GM12878 (cell line): Measurements from ENCODE around the gene ZNF547. TPM values are rescaled to one million over a fixed set of nuclear protein-coding genes. Genes with fewer than 3 reads are reported as not detected.

Source experiments
- ASH2L ChIP-seq: fragments of 300-600, 200-600 bp; sonication (generic); IDR thresholded peaks from 2 replicates; pipeline ENCODE4 v1.6.1; 2017; ENCODE audit warnings: low read depth, mild to moderate bottlenecking, borderline replicate concordance
- ATF3 ChIP-seq: IDR thresholded peaks from 2 replicates; pipeline ENCODE4 v1.6.1; 2011; ENCODE audit warnings: low read depth, mild to moderate bottlenecking, low read length, moderate library complexity, borderline replicate concordance; ENCODE audit errors: extremely low read depth
- ATF7 ChIP-seq: fragments of 450-650 bp; IDR thresholded peaks from 2 replicates; pipeline ENCODE4 v1.6.1; 2016; ENCODE audit warnings: low read depth, mild to moderate bottlenecking
- BMI1 ChIP-seq: fragments of 450-650 bp; IDR thresholded peaks from 2 replicates; pipeline ENCODE4 v1.6.1; 2016; ENCODE audit warnings: mild to moderate bottlenecking, moderate library complexity, borderline replicate concordance
- CREB1 ChIP-seq: IDR thresholded peaks from 2 replicates; pipeline ENCODE4 v1.6.1; 2012; ENCODE audit warnings: low read depth, mild to moderate bottlenecking, inconsistent platforms
- EGR1 ChIP-seq, 2 experiments: IDR thresholded peaks; 1 replicate in 1 of 2; 2 replicates in 1 of 2; pipeline ENCODE4 v1.6.1; 2011 to 2012; ENCODE audit warnings: low read depth in 2 of 2, low read length in 2 of 2, borderline replicate concordance in 1 of 2, mild to moderate bottlenecking in 1 of 2, moderate library complexity in 1 of 2
- FOXM1 ChIP-seq: IDR thresholded peaks from 2 replicates; pipeline ENCODE4 v1.6.1; 2012; ENCODE audit warnings: low read depth, mild to moderate bottlenecking, inconsistent platforms, low read length, moderate library complexity
- HDGF ChIP-seq: fragments of 450-650 bp; IDR thresholded peaks from 2 replicates; pipeline ENCODE4 v1.6.1; 2016; ENCODE audit warnings: antibody characterized with exemption
- LARP7 ChIP-seq: fragments of 450-650 bp; IDR thresholded peaks from 2 replicates; pipeline ENCODE4 v1.6.1; 2017; ENCODE audit warnings: mild to moderate bottlenecking
- MLLT1 ChIP-seq: fragments of 450-650 bp; IDR thresholded peaks from 2 replicates; pipeline ENCODE4 v1.6.1; 2016; ENCODE audit warnings: mild to moderate bottlenecking
- MTA3 ChIP-seq: IDR thresholded peaks from 2 replicates; pipeline ENCODE4 v1.6.1; 2012; ENCODE audit warnings: low read length, inconsistent platforms, borderline replicate concordance
- MXI1 ChIP-seq: fragments of 150-350 bp; IDR thresholded peaks from 2 replicates; pipeline ENCODE4 v1.6.1; 2011; ENCODE audit warnings: low read depth, mild to moderate bottlenecking, inconsistent platforms, low read length, improper control_type of control experiment
- NFYB ChIP-seq: IDR thresholded peaks from 2 replicates; pipeline ENCODE4 v1.6.1; 2011; ENCODE audit warnings: low read depth, mild to moderate bottlenecking, low read length, improper control_type of control experiment, moderate library complexity; ENCODE audit not compliant: insufficient read depth
- NR2C2 ChIP-seq: IDR thresholded peaks from 2 replicates; pipeline ENCODE4 v1.6.1; 2011; ENCODE audit warnings: borderline replicate concordance, low read depth; ENCODE audit not compliant: control insufficient read depth, insufficient read length
- PML ChIP-seq: IDR thresholded peaks from 2 replicates; pipeline ENCODE4 v1.6.1; 2012; ENCODE audit warnings: low read length, inconsistent platforms
- POLR2A ChIP-seq: IDR thresholded peaks from 2 replicates; pipeline ENCODE4 v1.6.1; 2011; ENCODE audit warnings: low read depth, mild to moderate bottlenecking, low read length
- RAD51 ChIP-seq: fragments of 450-650 bp; IDR thresholded peaks from 2 replicates; pipeline ENCODE4 v1.6.1; 2016; ENCODE audit warnings: moderate library complexity, mild to moderate bottlenecking, inconsistent platforms
- RBBP5 ChIP-seq: fragments of 200-600 bp; sonication (generic); conservative IDR thresholded peaks from 2 replicates; pipeline ENCODE4 v1.6.1; 2016
- RUNX3 ChIP-seq: IDR thresholded peaks from 2 replicates; pipeline ENCODE4 v1.6.1; 2012; ENCODE audit warnings: low read length, inconsistent platforms
- SPI1 ChIP-seq: IDR thresholded peaks from 2 replicates; pipeline ENCODE4 v1.6.1; 2011; ENCODE audit warnings: low read depth, mild to moderate bottlenecking, low read length, moderate library complexity, borderline replicate concordance; ENCODE audit not compliant: insufficient read depth
- SREBF2 ChIP-seq: IDR thresholded peaks from 2 replicates; pipeline ENCODE4 v1.6.1; 2012; ENCODE audit warnings: mild to moderate bottlenecking, low read length
- SUPT20H ChIP-seq: IDR thresholded peaks from 2 replicates; pipeline ENCODE4 v1.6.1; 2011; ENCODE audit warnings: low read depth, mild to moderate bottlenecking, low read length, moderate library complexity, borderline replicate concordance; ENCODE audit not compliant: control insufficient read depth
- TCF12 ChIP-seq: IDR thresholded peaks from 2 replicates; pipeline ENCODE4 v1.6.1; 2011; ENCODE audit warnings: low read depth, mild to moderate bottlenecking, low read length
- TCF7 ChIP-seq: IDR thresholded peaks from 2 replicates; pipeline ENCODE4 v1.6.1; 2014; ENCODE audit warnings: antibody characterized with exemption, borderline replicate concordance
- USF1 ChIP-seq: IDR thresholded peaks from 2 replicates; pipeline ENCODE4 v1.6.1; 2011; ENCODE audit warnings: borderline replicate concordance, low read depth, mild to moderate bottlenecking, moderate library complexity, mixed read lengths, low read length; ENCODE audit not compliant: insufficient read depth; ENCODE audit errors: extremely low read length
- ZBTB33 ChIP-seq: fragments of 450-650 bp; IDR thresholded peaks from 2 replicates; pipeline ENCODE4 v1.6.1; 2017; ENCODE audit warnings: mild to moderate bottlenecking
- ZNF217 ChIP-seq: fragments of 450-650 bp; IDR thresholded peaks from 2 replicates; pipeline ENCODE4 v1.6.1; 2017; ENCODE audit warnings: antibody characterized with exemption, mild to moderate bottlenecking
- polyA plus RNA-seq, 11 experiments: library from polyadenylated mRNA; depleted of rRNA in 4 of 11; unstranded in 6 of 11; stranded (reverse) in 5 of 11; fragments of >200 nt; fragmentation: Nextera tagmentation in 4 of 11; fragmentation: Illumina TruSeq in 1 of 11; extraction: Ambion mirVana in 4 of 11; extraction: Trizol in 1 of 11; gene quantifications; 1 replicate in 1 of 11; 2 replicates in 10 of 11; pipeline versions ENCODE4 v1.2.1 to v1.2.3, GENCODE V29; 2011 to 2016; ENCODE audit warnings: inconsistent platforms in 2 of 11, missing spikeins in 2 of 11, low read depth in 1 of 11
- total RNA-seq, 4 experiments: library from RNA; depleted of rRNA in 3 of 4; stranded (reverse); fragments of >200 nt in 3 of 4; fragmentation: Illumina TruSeq in 1 of 4; extraction: Trizol in 1 of 4; gene quantifications; 2 replicates each; pipeline versions ENCODE4 v1.2.1 to v1.2.3, GENCODE V29; 2013 to 2021

ZNF547 gene
- total and polyA plus RNA-seq, 10 of the 15 experiments (the other 5 are each of a cell fraction or from before 2014, with no cell fraction given), result 2.3 to 6.0 (median 3.3) TPM

GRCh38 chr19:57320180-57321084 lies 42.9 kb upstream of the ZNF547 start, which contains the start of gene ZNF543 (continued):
- TF ChIP-seq RBBP5, result no peak
- no peak for TF ChIP-seq EGR1 (IDR thresholded peaks at IDR 0.05; ENCODE audit: borderline replicate concordance in 1 of 2, low read depth in 2 of 2, low read length in 2 of 2)
- TF ChIP-seq TCF12, result no peak
- TF ChIP-seq RAD51, result no peak
- TF ChIP-seq ATF7, result peak; percentile 99
- peak; percentile 61; the same call in 1 of the 2 replicates for TF ChIP-seq NFYB
- no peak for TF ChIP-seq BMI1
- no peak for TF ChIP-seq USF1
- peak; percentile 93 for TF ChIP-seq POLR2A
- TF ChIP-seq MXI1, result peak; percentile 54; the same call in 1 of the 2 replicates
- 0 out of 2 replicates have a peak, but pooled peaks have one; percentile 48 for TF ChIP-seq LARP7
- TF ChIP-seq HDGF, result no peak; the same call in 1 of the 2 replicates
- no peak for TF ChIP-seq MLLT1
- no peak for TF ChIP-seq FOXM1
- no peak for TF ChIP-seq SUPT20H
- TF ChIP-seq RUNX3, result peak; percentile 39
- TF ChIP-seq MTA3, result no peak
- peak; percentile 97 for TF ChIP-seq CREB1
- TF ChIP-seq NR2C2, result no peak
- TF ChIP-seq ZBTB33, result no peak
- TF ChIP-seq ZNF217, result no peak
- TF ChIP-seq SREBF2, result 0 out of 2 replicates have a peak, but pooled peaks have one; percentile 33
- TF ChIP-seq TCF7, result no peak
- TF ChIP-seq SPI1, result peak; percentile 50; the same call in 1 of the 2 replicates
- TF ChIP-seq ATF3, result no peak
- TF ChIP-seq ASH2L, result no peak
- peak; percentile 87 for TF ChIP-seq PML
